K562 (cell line): ENCODE results near the gene MADD. TPM values are rescaled to one million over a fixed set of nuclear protein-coding genes. Genes with fewer than 3 reads are reported as not detected.

Experiments used
- ETV6 ChIP-seq, 3 experiments: fragments of 150-350 bp in 1 of 3; sonication (generic) in 1 of 3; formaldehyde crosslinking in 1 of 3; IDR thresholded peaks; 2 replicates each; pipeline versions ENCODE4 v1.6.1 to v1.8.0; 2014 to 2022; ENCODE audit warnings: borderline replicate concordance in 2 of 3, low read depth in 2 of 3, antibody characterized with exemption in 1 of 3, low read length in 1 of 3, mild to moderate bottlenecking in 1 of 3, missing genetic modification reagents in 1 of 3
- HDAC3 ChIP-seq: fragments of 450-650 bp; IDR thresholded peaks from 2 replicates; pipeline ENCODE4 v1.6.1; 2018; ENCODE audit warnings: borderline replicate concordance, mild to moderate bottlenecking, moderate library complexity; ENCODE audit not compliant: partially characterized antibody
- POLR2AphosphoS5 ChIP-seq: IDR thresholded peaks from 2 replicates; pipeline ENCODE4 v1.6.1; 2011; ENCODE audit warnings: mild to moderate bottlenecking, low read depth, low read length, moderate library complexity; ENCODE audit not compliant: control insufficient read depth, insufficient read depth
- SAP30 ChIP-seq: fragments of 200-600 bp; sonication (generic); IDR thresholded peaks from 2 replicates; pipeline ENCODE4 v1.6.1; 2012; ENCODE audit warnings: borderline replicate concordance, low read depth, mild to moderate bottlenecking, moderate library complexity, low read length, control low read depth, inconsistent platforms; ENCODE audit not compliant: insufficient read depth, poor library complexity, severe bottlenecking
- ZNF551 ChIP-seq: fragments of 250-450 bp; sonication (Bioruptor Pico); IDR thresholded peaks from 2 replicates; pipeline ENCODE4 v1.5.0; 2021; ENCODE audit warnings: mild to moderate bottlenecking, moderate library complexity
- ZNF780A ChIP-seq: fragments of 250-450 bp; sonication (Bioruptor Pico); IDR thresholded peaks from 2 replicates; pipeline ENCODE4 v1.5.0; 2021; ENCODE audit warnings: mild to moderate bottlenecking
- polyA plus RNA-seq, 8 experiments: library from polyadenylated mRNA; depleted of rRNA in 4 of 8; stranded (reverse) in 5 of 8; unstranded in 3 of 8; fragments of >200 nt; fragmentation: Nextera tagmentation in 2 of 8; fragmentation: Illumina TruSeq in 1 of 8; extraction: Ambion mirVana in 2 of 8; extraction: Trizol in 1 of 8; gene quantifications; 2 replicates each; pipeline versions ENCODE4 v1.2.1 to v1.2.3, GENCODE V29; 2011 to 2014; ENCODE audit warnings: inconsistent platforms in 1 of 8, missing spikeins in 1 of 8
- total RNA-seq, 7 experiments: library from RNA; depleted of rRNA in 6 of 7; stranded (reverse); fragments of >200 nt in 6 of 7; fragmentation: Illumina TruSeq in 2 of 7; extraction: Trizol in 2 of 7; gene quantifications; 2 replicates each; pipeline versions ENCODE4 v1.2.1 to v1.2.3, GENCODE V29; 2011 to 2021; ENCODE audit warnings: low replicate concordance in 1 of 7
- TF ChIP-seq, protein P1 (sequence below): IDR thresholded peaks from 3 replicates; pipeline ENCODE4 v1.6.1; 2011; ENCODE audit warnings: borderline replicate concordance, mild to moderate bottlenecking; ENCODE audit not compliant: insufficient read length, insufficient read depth
- TF ChIP-seq, protein P2 (sequence below): sonication (generic); formaldehyde crosslinking; IDR thresholded peaks from 2 replicates; pipeline ENCODE4 v1.8.0; 2023; ENCODE audit warnings: mild to moderate bottlenecking, missing genetic modification reagents
- TF ChIP-seq, protein P3 (sequence below): fragments of 450-650 bp; IDR thresholded peaks from 2 replicates; pipeline ENCODE4 v1.6.1; 2017; ENCODE audit warnings: antibody characterized with exemption
- TF ChIP-seq, protein P4 (sequence below): fragments of 250-450 bp; sonication (Bioruptor Pico); IDR thresholded peaks from 2 replicates; pipeline ENCODE4 v1.4.0; 2020; ENCODE audit warnings: mild to moderate bottlenecking, moderate library complexity
- TF ChIP-seq, protein P5 (sequence below): sonication (generic); formaldehyde crosslinking; IDR thresholded peaks from 2 replicates; pipeline ENCODE4 v1.8.0; 2023; ENCODE audit warnings: mild to moderate bottlenecking, missing genetic modification reagents
- TF ChIP-seq, protein P6 (sequence below): fragments of 450-650 bp; formaldehyde crosslinking; IDR thresholded peaks from 2 replicates; pipeline ENCODE4 v1.4.0; 2022; ENCODE audit warnings: missing genetic modification characterization

The MADD gene
- total and polyA plus RNA-seq, 9 of the 15 experiments (the other 6 are each of a cell fraction or from before 2014, with no cell fraction given) = 0.68 to 57.6 (median 33.6) TPM

DNA sequence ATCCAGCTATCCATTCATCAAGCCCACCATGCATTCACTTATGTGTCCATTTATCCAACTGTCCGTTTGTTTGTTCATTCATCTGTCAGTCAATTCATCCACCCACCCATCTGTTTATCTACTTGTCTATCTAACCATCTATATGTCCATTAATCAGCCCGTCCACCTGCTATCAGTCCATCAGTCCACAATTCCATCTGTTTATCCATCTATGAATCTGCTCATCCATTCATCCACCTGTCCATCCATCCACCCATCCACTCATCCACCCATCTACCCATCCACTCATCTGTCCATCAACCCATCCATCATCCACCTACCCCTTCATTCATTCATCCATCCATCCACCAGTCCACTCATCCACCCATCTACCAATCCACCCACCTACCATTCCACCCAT lies 109.4 kb downstream of the MADD start (continued):
- TF ChIP-seq, protein P1, sequence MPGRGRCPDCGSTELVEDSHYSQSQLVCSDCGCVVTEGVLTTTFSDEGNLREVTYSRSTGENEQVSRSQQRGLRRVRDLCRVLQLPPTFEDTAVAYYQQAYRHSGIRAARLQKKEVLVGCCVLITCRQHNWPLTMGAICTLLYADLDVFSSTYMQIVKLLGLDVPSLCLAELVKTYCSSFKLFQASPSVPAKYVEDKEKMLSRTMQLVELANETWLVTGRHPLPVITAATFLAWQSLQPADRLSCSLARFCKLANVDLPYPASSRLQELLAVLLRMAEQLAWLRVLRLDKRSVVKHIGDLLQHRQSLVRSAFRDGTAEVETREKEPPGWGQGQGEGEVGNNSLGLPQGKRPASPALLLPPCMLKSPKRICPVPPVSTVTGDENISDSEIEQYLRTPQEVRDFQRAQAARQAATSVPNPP = no peak
- TF ChIP-seq ETV6 (IDR thresholded peaks at IDR 0.05; ENCODE audit: borderline replicate concordance in 1 of 2, low read depth in 2 of 2, low read length in 1 of 2) = no peak
- no peak for TF ChIP-seq ETV6 (CRISPR knock-in tag; IDR thresholded peaks at IDR 0.05; ENCODE audit: borderline replicate concordance)
- TF ChIP-seq SAP30 = no peak
- no peak for TF ChIP-seq HDAC3
- TF ChIP-seq, protein P2, sequence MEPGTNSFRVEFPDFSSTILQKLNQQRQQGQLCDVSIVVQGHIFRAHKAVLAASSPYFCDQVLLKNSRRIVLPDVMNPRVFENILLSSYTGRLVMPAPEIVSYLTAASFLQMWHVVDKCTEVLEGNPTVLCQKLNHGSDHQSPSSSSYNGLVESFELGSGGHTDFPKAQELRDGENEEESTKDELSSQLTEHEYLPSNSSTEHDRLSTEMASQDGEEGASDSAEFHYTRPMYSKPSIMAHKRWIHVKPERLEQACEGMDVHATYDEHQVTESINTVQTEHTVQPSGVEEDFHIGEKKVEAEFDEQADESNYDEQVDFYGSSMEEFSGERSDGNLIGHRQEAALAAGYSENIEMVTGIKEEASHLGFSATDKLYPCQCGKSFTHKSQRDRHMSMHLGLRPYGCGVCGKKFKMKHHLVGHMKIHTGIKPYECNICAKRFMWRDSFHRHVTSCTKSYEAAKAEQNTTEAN (CRISPR knock-in tag) = no peak
- no peak for TF ChIP-seq POLR2AphosphoS5
- TF ChIP-seq, protein P3, sequence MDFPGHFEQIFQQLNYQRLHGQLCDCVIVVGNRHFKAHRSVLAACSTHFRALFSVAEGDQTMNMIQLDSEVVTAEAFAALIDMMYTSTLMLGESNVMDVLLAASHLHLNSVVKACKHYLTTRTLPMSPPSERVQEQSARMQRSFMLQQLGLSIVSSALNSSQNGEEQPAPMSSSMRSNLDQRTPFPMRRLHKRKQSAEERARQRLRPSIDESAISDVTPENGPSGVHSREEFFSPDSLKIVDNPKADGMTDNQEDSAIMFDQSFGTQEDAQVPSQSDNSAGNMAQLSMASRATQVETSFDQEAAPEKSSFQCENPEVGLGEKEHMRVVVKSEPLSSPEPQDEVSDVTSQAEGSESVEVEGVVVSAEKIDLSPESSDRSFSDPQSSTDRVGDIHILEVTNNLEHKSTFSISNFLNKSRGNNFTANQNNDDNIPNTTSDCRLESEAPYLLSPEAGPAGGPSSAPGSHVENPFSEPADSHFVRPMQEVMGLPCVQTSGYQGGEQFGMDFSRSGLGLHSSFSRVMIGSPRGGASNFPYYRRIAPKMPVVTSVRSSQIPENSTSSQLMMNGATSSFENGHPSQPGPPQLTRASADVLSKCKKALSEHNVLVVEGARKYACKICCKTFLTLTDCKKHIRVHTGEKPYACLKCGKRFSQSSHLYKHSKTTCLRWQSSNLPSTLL = peak; percentile 20; the same call in 1 of the 2 replicates
- TF ChIP-seq, protein P4, sequence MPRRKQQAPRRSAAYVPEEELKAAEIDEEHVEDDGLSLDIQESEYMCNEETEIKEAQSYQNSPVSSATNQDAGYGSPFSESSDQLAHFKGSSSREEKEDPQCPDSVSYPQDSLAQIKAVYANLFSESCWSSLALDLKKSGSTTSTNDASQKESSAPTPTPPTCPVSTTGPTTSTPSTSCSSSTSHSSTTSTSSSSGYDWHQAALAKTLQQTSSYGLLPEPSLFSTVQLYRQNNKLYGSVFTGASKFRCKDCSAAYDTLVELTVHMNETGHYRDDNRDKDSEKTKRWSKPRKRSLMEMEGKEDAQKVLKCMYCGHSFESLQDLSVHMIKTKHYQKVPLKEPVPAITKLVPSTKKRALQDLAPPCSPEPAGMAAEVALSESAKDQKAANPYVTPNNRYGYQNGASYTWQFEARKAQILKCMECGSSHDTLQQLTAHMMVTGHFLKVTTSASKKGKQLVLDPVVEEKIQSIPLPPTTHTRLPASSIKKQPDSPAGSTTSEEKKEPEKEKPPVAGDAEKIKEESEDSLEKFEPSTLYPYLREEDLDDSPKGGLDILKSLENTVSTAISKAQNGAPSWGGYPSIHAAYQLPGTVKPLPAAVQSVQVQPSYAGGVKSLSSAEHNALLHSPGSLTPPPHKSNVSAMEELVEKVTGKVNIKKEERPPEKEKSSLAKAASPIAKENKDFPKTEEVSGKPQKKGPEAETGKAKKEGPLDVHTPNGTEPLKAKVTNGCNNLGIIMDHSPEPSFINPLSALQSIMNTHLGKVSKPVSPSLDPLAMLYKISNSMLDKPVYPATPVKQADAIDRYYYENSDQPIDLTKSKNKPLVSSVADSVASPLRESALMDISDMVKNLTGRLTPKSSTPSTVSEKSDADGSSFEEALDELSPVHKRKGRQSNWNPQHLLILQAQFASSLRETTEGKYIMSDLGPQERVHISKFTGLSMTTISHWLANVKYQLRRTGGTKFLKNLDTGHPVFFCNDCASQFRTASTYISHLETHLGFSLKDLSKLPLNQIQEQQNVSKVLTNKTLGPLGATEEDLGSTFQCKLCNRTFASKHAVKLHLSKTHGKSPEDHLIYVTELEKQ (CRISPR knock-in tag) = no peak
- TF ChIP-seq ZNF780A (CRISPR knock-in tag) = no peak
- TF ChIP-seq, protein P5, sequence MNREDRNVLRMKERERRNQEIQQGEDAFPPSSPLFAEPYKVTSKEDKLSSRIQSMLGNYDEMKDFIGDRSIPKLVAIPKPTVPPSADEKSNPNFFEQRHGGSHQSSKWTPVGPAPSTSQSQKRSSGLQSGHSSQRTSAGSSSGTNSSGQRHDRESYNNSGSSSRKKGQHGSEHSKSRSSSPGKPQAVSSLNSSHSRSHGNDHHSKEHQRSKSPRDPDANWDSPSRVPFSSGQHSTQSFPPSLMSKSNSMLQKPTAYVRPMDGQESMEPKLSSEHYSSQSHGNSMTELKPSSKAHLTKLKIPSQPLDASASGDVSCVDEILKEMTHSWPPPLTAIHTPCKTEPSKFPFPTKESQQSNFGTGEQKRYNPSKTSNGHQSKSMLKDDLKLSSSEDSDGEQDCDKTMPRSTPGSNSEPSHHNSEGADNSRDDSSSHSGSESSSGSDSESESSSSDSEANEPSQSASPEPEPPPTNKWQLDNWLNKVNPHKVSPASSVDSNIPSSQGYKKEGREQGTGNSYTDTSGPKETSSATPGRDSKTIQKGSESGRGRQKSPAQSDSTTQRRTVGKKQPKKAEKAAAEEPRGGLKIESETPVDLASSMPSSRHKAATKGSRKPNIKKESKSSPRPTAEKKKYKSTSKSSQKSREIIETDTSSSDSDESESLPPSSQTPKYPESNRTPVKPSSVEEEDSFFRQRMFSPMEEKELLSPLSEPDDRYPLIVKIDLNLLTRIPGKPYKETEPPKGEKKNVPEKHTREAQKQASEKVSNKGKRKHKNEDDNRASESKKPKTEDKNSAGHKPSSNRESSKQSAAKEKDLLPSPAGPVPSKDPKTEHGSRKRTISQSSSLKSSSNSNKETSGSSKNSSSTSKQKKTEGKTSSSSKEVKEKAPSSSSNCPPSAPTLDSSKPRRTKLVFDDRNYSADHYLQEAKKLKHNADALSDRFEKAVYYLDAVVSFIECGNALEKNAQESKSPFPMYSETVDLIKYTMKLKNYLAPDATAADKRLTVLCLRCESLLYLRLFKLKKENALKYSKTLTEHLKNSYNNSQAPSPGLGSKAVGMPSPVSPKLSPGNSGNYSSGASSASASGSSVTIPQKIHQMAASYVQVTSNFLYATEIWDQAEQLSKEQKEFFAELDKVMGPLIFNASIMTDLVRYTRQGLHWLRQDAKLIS (CRISPR knock-in tag) = no peak
- no peak for TF ChIP-seq ZNF551 (CRISPR knock-in tag)
- TF ChIP-seq, protein P6, sequence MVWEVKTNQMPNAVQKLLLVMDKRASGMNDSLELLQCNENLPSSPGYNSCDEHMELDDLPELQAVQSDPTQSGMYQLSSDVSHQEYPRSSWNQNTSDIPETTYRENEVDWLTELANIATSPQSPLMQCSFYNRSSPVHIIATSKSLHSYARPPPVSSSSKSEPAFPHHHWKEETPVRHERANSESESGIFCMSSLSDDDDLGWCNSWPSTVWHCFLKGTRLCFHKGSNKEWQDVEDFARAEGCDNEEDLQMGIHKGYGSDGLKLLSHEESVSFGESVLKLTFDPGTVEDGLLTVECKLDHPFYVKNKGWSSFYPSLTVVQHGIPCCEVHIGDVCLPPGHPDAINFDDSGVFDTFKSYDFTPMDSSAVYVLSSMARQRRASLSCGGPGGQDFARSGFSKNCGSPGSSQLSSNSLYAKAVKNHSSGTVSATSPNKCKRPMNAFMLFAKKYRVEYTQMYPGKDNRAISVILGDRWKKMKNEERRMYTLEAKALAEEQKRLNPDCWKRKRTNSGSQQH (CRISPR knock-in tag) = peak; percentile 48; the same call in 1 of the 2 replicates
